ENCODE data around the gene CENPN. TPM values are rescaled to one million over a fixed set of nuclear protein-coding genes. Genes with fewer than 3 reads are reported as not detected.

CENPN gene
- total RNA-seq, 1 experiment from 2014 or later: 78.6 TPM

- H3K9me3 Mint-ChIP-seq: no peaks in the 10 kb centered on the region
- Histone ChIP-seq H3K27ac (ENCODE audit: insufficient read length, low read depth, low read length) (no peak overlapping the region), H3K4ac (ENCODE audit: low read depth, low read length) (no peak overlapping the region), H3K79me2 (ENCODE audit: insufficient read depth, low read length) (no peaks in the 10 kb centered on the region), H3K79me1 (ENCODE audit: insufficient read depth, low read depth, low read length, poor library complexity, severe bottlenecking) (no peaks in the 10 kb centered on the region), H2BK15ac (ENCODE audit: low read depth, low read length) (no peak overlapping the region), H2AFZ (ENCODE audit: low read length) (no peak overlapping the region), H3K56ac (ENCODE audit: insufficient read length, low read depth, low read length) (no peak overlapping the region), H4K8ac (replicated peaks; ENCODE audit: insufficient read length, low read depth, low read length) (no peak overlapping the region), H3K23me2 (ENCODE audit: insufficient read length, low read depth, low read length, poor library complexity, severe bottlenecking) (no peaks in the 10 kb centered on the region), H4K20me1 (ENCODE audit: control insufficient read depth, insufficient read depth, insufficient read length) (no peaks in the 10 kb centered on the region), H3T11ph (ENCODE audit: low read length) (no peak overlapping the region), H4K5ac (ENCODE audit: insufficient read length, low read depth, low read length) (no peak overlapping the region), H3K23ac (ENCODE audit: insufficient read length, low read depth, low read length) (no peak overlapping the region), H2BK5ac (ENCODE audit: insufficient read length, low read length) (no peak overlapping the region), H4K91ac (ENCODE audit: insufficient read length, low read depth, low read length) (no peak overlapping the region), H2BK20ac (ENCODE audit: low read depth, low read length, poor library complexity, severe bottlenecking) (no peak overlapping the region), H3K18ac (ENCODE audit: insufficient read length, low read depth, low read length) (no peak overlapping the region), H2AK5ac (ENCODE audit: insufficient read length, low read length) (no peak overlapping the region), H2BK120ac (ENCODE audit: low read depth, low read length, poor library complexity, severe bottlenecking) (no peak overlapping the region), H2BK12ac (ENCODE audit: insufficient read length, low read depth, low read length) (no peak overlapping the region), H3K14ac (ENCODE audit: insufficient read depth, low read length) (no peak overlapping the region), H3K4me1 (ENCODE audit: insufficient read depth, low read length) (no peaks in the 10 kb centered on the region), H3K9ac (ENCODE audit: extremely low read depth, insufficient read length, low read length) (no peak overlapping the region), H3K27me3 (ENCODE audit: insufficient read depth, low read length) (no peaks in the 10 kb centered on the region), H3K9me3 (ENCODE audit: control insufficient read depth, low read depth, low read length) (no peaks in the 10 kb centered on the region), H3K4me2 (ENCODE audit: insufficient read depth, insufficient read length, low read length) (no peak overlapping the region)
- peaks cover 13 to 18% of the 10 kb centered on the region in 2 experiments for H3K4me1 Mint-ChIP-seq
- no peak for DNase-seq
- TF ChIP-seq CTCF (conservative IDR thresholded peaks at IDR 0.05): no peak
- H3K27me3 Mint-ChIP-seq (ENCODE audit: low read depth): no peaks in the 10 kb centered on the region
- no peak overlapping the region for H3K27ac Mint-ChIP-seq
- peaks cover 4 to 13% (median 11%) of the 10 kb centered on the region in 3 experiments; a peak in 6 of 7 replicates for H3K36me3 Mint-ChIP-seq (ENCODE audit: insufficient read depth in 1 of 3, low read depth in 3 of 3)
- H3K4me3 Mint-ChIP-seq: no peak overlapping the region
Measured at GRCh38 chr16:80981103-80981502, 25.9 kb upstream of the CENPN start.
